ENCODE data around the gene SEC16A. TPM values are rescaled to one million over a fixed set of nuclear protein-coding genes. Genes with fewer than 3 reads are reported as not detected.

SEC16A gene
- total and polyA plus RNA-seq, 8 donors, result 51.2 to 79.5 (median 61.3) TPM

GRCh38 chr9:136483589-136484152 is 831 bp upstream of the SEC16A start:
- intact Hi-C loops (cut with DNase I), result no loop called here
- Histone ChIP-seq H3K36me3 (peaks cover 0 to 2% of the 10 kb centered on the region in 2 donors), H3K27me3 (no peaks in the 10 kb centered on the region), H3K4me1 (peaks cover 16 to 50% of the 10 kb centered on the region in 2 donors), H3K27ac (peak overlapping the region; percentile 99), H3K9me3 (no peaks in the 10 kb centered on the region), H3K4me3 (peak overlapping the region; percentile 58 to 74)
- ATAC-seq (peak; percentile 49), DNase-seq (peak; percentile 94 to 99 (median 96))
- no peak for TF ChIP-seq CTCF (IDR thresholded peaks at IDR 0.05)

GRCh38 chr9:136482046-136482792 is 621 bp downstream of the SEC16A start:
- Histone ChIP-seq H3K27ac (peak overlapping the region; percentile 97 to 99), H3K36me3 (peaks cover 0 to 17% of the 10 kb centered on the region in 2 donors), H3K27me3 (no peaks in the 10 kb centered on the region), H3K9me3 (no peaks in the 10 kb centered on the region), H3K4me1 (peaks cover 16 to 43% of the 10 kb centered on the region in 2 donors), H3K4me3 (peak overlapping the region; percentile 68 to 84)
- no peak for ATAC-seq
- intact Hi-C loops (cut with DNase I), result no loop called here
- peak in 2 of 4 donors; percentile 26 to 61 for DNase-seq
- no peak for TF ChIP-seq CTCF (IDR thresholded peaks at IDR 0.05)

GRCh38 chr9:136481558-136481957 is 1.3 kb downstream of the SEC16A start:
- intact Hi-C loops (cut with DNase I), result no loop called here
- no peaks in the 10 kb centered on the region for H3K27me3 ChIP-seq
- peak overlapping the region in 1 of 2 donors; percentile 99 for H3K27ac ChIP-seq
- ATAC-seq (no peak), DNase-seq (no peak)
- peaks cover 0 to 24% of the 10 kb centered on the region in 2 donors for H3K36me3 ChIP-seq
- peak overlapping the region; percentile 68 to 84 for H3K4me3 ChIP-seq
- H3K9me3 ChIP-seq, result no peaks in the 10 kb centered on the region
- TF ChIP-seq CTCF (IDR thresholded peaks at IDR 0.05), result no peak
- H3K4me1 ChIP-seq, result peaks cover 16 to 43% of the 10 kb centered on the region in 2 donors

- no peak overlapping the region for H3K4me3 ChIP-seq
- no peaks in the 10 kb centered on the region for H3K27me3 ChIP-seq
- TF ChIP-seq CTCF (IDR thresholded peaks at IDR 0.05), result no peak
- ATAC-seq (no peak), DNase-seq (no peak)
- no peaks in the 10 kb centered on the region for H3K9me3 ChIP-seq
- intact Hi-C loops (cut with DNase I), result no loop called here
- H3K4me1 ChIP-seq, result peaks cover 4 to 16% of the 10 kb centered on the region in 2 donors
- H3K27ac ChIP-seq, result no peak overlapping the region
- peaks cover 0 to 73% of the 10 kb centered on the region in 2 donors for H3K36me3 ChIP-seq
These were observed 6.3 kb downstream of the SEC16A start for GRCh38 chr9:136476369-136477150.

Data from left lung (tissue), 10 donors.